ENCODE data around the gene RUNX2. TPM values are rescaled to one million over a fixed set of nuclear protein-coding genes. Genes with fewer than 3 reads are reported as not detected.

Gene RUNX2
- total RNA-seq, 1 donor from 2014 or later, result 0.52 TPM

- H3K4me3 ChIP-seq (ENCODE audit: low read length in 3 of 3), result no peak overlapping the region
- H3K27ac ChIP-seq (ENCODE audit: low read depth, low read length), result no peak overlapping the region
- H3K4me1 ChIP-seq (ENCODE audit: control insufficient read depth in 3 of 3, insufficient read depth in 3 of 3, low read length in 3 of 3), result no peaks in the 10 kb centered on the region
- no peaks in the 10 kb centered on the region for H3K27me3 ChIP-seq (ENCODE audit: control insufficient read depth in 3 of 3, insufficient read depth in 3 of 3, low read length in 3 of 3)
- H3K36me3 ChIP-seq (ENCODE audit: control insufficient read depth in 3 of 3, insufficient read depth in 3 of 3, low read length in 3 of 3), result no peaks in the 10 kb centered on the region
- no peak overlapping the region for H3K9ac ChIP-seq (ENCODE audit: low read depth in 1 of 3, low read length in 3 of 3)
- H3K9me3 ChIP-seq (ENCODE audit: control insufficient read depth in 3 of 3, low read length in 3 of 3), result no peaks in the 10 kb centered on the region
Observed at GRCh38 chr6:45388328-45388727, 60.2 kb downstream of the RUNX2 start.

GRCh38 chr6:45394586-45395095 lies 66.5 kb downstream of the RUNX2 start:
- no peaks in the 10 kb centered on the region for H3K27me3 ChIP-seq (ENCODE audit: control insufficient read depth in 3 of 3, insufficient read depth in 3 of 3, low read length in 3 of 3)

GRCh38 chr6:45398075-45398813 lies 70.1 kb downstream of the RUNX2 start:
- no peaks in the 10 kb centered on the region for H3K4me1 ChIP-seq (ENCODE audit: control insufficient read depth in 3 of 3, insufficient read depth in 3 of 3, low read length in 3 of 3)
- no peaks in the 10 kb centered on the region for H3K36me3 ChIP-seq (ENCODE audit: control insufficient read depth in 3 of 3, insufficient read depth in 3 of 3, low read length in 3 of 3)
- no peak overlapping the region for H3K4me3 ChIP-seq (ENCODE audit: low read length in 3 of 3)
- no peak overlapping the region for H3K27ac ChIP-seq (ENCODE audit: low read depth, low read length)
- no peak overlapping the region for H3K9ac ChIP-seq (ENCODE audit: low read depth in 1 of 3, low read length in 3 of 3)
- H3K27me3 ChIP-seq (ENCODE audit: control insufficient read depth in 3 of 3, insufficient read depth in 3 of 3, low read length in 3 of 3), result no peaks in the 10 kb centered on the region
- H3K9me3 ChIP-seq (ENCODE audit: control insufficient read depth in 3 of 3, low read length in 3 of 3), result no peaks in the 10 kb centered on the region

More at GRCh38 chr6:45394586-45395095, 66.5 kb downstream of the RUNX2 start:
- H3K27ac ChIP-seq (ENCODE audit: low read depth, low read length), result no peak overlapping the region
- H3K36me3 ChIP-seq (ENCODE audit: control insufficient read depth in 3 of 3, insufficient read depth in 3 of 3, low read length in 3 of 3), result no peaks in the 10 kb centered on the region
- no peaks in the 10 kb centered on the region for H3K9me3 ChIP-seq (ENCODE audit: control insufficient read depth in 3 of 3, low read length in 3 of 3)
- no peak overlapping the region for H3K9ac ChIP-seq (ENCODE audit: low read depth in 1 of 3, low read length in 3 of 3)
- H3K4me3 ChIP-seq (ENCODE audit: low read length in 3 of 3), result no peak overlapping the region
- H3K4me1 ChIP-seq (ENCODE audit: control insufficient read depth in 3 of 3, insufficient read depth in 3 of 3, low read length in 3 of 3), result no peaks in the 10 kb centered on the region

- no peak overlapping the region for H3K27ac ChIP-seq (ENCODE audit: low read depth, low read length)
- no peaks in the 10 kb centered on the region for H3K36me3 ChIP-seq (ENCODE audit: control insufficient read depth in 3 of 3, insufficient read depth in 3 of 3, low read length in 3 of 3)
- no peaks in the 10 kb centered on the region for H3K27me3 ChIP-seq (ENCODE audit: control insufficient read depth in 3 of 3, insufficient read depth in 3 of 3, low read length in 3 of 3)
- H3K4me1 ChIP-seq (ENCODE audit: control insufficient read depth in 3 of 3, insufficient read depth in 3 of 3, low read length in 3 of 3), result no peaks in the 10 kb centered on the region
- H3K4me3 ChIP-seq (ENCODE audit: low read length in 3 of 3), result no peak overlapping the region
- H3K9ac ChIP-seq (ENCODE audit: low read depth in 1 of 3, low read length in 3 of 3), result no peak overlapping the region
- H3K9me3 ChIP-seq (ENCODE audit: control insufficient read depth in 3 of 3, low read length in 3 of 3), result no peaks in the 10 kb centered on the region
Observed at GRCh38 chr6:45400021-45400420, 71.9 kb downstream of the RUNX2 start.

GRCh38 chr6:45411959-45412358 lies 83.8 kb downstream of the RUNX2 start:
- H3K27ac ChIP-seq (ENCODE audit: low read depth, low read length), result no peak overlapping the region
- H3K4me1 ChIP-seq (ENCODE audit: control insufficient read depth in 3 of 3, insufficient read depth in 3 of 3, low read length in 3 of 3), result no peaks in the 10 kb centered on the region
- no peaks in the 10 kb centered on the region for H3K9me3 ChIP-seq (ENCODE audit: control insufficient read depth in 3 of 3, low read length in 3 of 3)
- no peak overlapping the region for H3K4me3 ChIP-seq (ENCODE audit: low read length in 3 of 3)
- peaks cover 6 to 15% (median 10%) of the 10 kb centered on the region in 3 donors for H3K27me3 ChIP-seq (ENCODE audit: control insufficient read depth in 3 of 3, insufficient read depth in 3 of 3, low read length in 3 of 3)
- H3K9ac ChIP-seq (ENCODE audit: low read depth in 1 of 3, low read length in 3 of 3), result no peak overlapping the region
- H3K36me3 ChIP-seq (ENCODE audit: control insufficient read depth in 3 of 3, insufficient read depth in 3 of 3, low read length in 3 of 3), result no peaks in the 10 kb centered on the region

- Histone ChIP-seq H3K27me3 (ENCODE audit: control insufficient read depth in 3 of 3, insufficient read depth in 3 of 3, low read length in 3 of 3) (peaks cover 25 to 29% (median 25%) of the 10 kb centered on the region in 3 donors), H3K9me3 (ENCODE audit: control insufficient read depth in 3 of 3, low read length in 3 of 3) (no peaks in the 10 kb centered on the region), H3K27ac (ENCODE audit: low read depth, low read length) (no peak overlapping the region), H3K9ac (ENCODE audit: low read depth in 1 of 3, low read length in 3 of 3) (no peak overlapping the region), H3K4me3 (ENCODE audit: low read length in 3 of 3) (no peak overlapping the region), H3K4me1 (ENCODE audit: control insufficient read depth in 3 of 3, insufficient read depth in 3 of 3, low read length in 3 of 3) (peaks cover 2 to 11% (median 10%) of the 10 kb centered on the region in 3 donors), H3K36me3 (ENCODE audit: control insufficient read depth in 3 of 3, insufficient read depth in 3 of 3, low read length in 3 of 3) (no peaks in the 10 kb centered on the region)
Observed at GRCh38 chr6:45415315-45415714, 87.2 kb downstream of the RUNX2 start.

- peaks cover 6 to 17% (median 16%) of the 10 kb centered on the region in 3 donors for H3K4me1 ChIP-seq (ENCODE audit: control insufficient read depth in 3 of 3, insufficient read depth in 3 of 3, low read length in 3 of 3)
- no peaks in the 10 kb centered on the region for H3K36me3 ChIP-seq (ENCODE audit: control insufficient read depth in 3 of 3, insufficient read depth in 3 of 3, low read length in 3 of 3)
- H3K27me3 ChIP-seq (ENCODE audit: control insufficient read depth in 3 of 3, insufficient read depth in 3 of 3, low read length in 3 of 3), result peaks cover 31 to 36% (median 31%) of the 10 kb centered on the region in 3 donors
- no peak overlapping the region for H3K4me3 ChIP-seq (ENCODE audit: low read length in 3 of 3)
- H3K9ac ChIP-seq (ENCODE audit: low read depth in 1 of 3, low read length in 3 of 3), result no peak overlapping the region
- H3K27ac ChIP-seq (ENCODE audit: low read depth, low read length), result no peak overlapping the region
- H3K9me3 ChIP-seq (ENCODE audit: control insufficient read depth in 3 of 3, low read length in 3 of 3), result no peaks in the 10 kb centered on the region
Observed at GRCh38 chr6:45415788-45416518, 87.8 kb downstream of the RUNX2 start.

- Histone ChIP-seq H3K27me3 (ENCODE audit: control insufficient read depth in 3 of 3, insufficient read depth in 3 of 3, low read length in 3 of 3) (peaks cover 36 to 43% (median 36%) of the 10 kb centered on the region in 3 donors), H3K4me1 (ENCODE audit: control insufficient read depth in 3 of 3, insufficient read depth in 3 of 3, low read length in 3 of 3) (peaks cover 11 to 23% (median 20%) of the 10 kb centered on the region in 3 donors), H3K27ac (ENCODE audit: low read depth, low read length) (no peak overlapping the region)
Observed at GRCh38 chr6:45416700-45417099, 88.6 kb downstream of the RUNX2 start.

GRCh38 chr6:45417436-45417835 lies 89.3 kb downstream of the RUNX2 start:
- Histone ChIP-seq H3K9ac (ENCODE audit: low read depth in 1 of 3, low read length in 3 of 3) (no peak overlapping the region), H3K27me3 (ENCODE audit: control insufficient read depth in 3 of 3, insufficient read depth in 3 of 3, low read length in 3 of 3) (peaks cover 40 to 43% (median 41%) of the 10 kb centered on the region in 3 donors), H3K36me3 (ENCODE audit: control insufficient read depth in 3 of 3, insufficient read depth in 3 of 3, low read length in 3 of 3) (no peaks in the 10 kb centered on the region), H3K4me1 (ENCODE audit: control insufficient read depth in 3 of 3, insufficient read depth in 3 of 3, low read length in 3 of 3) (peaks cover 16 to 25% (median 24%) of the 10 kb centered on the region in 3 donors), H3K9me3 (ENCODE audit: control insufficient read depth in 3 of 3, low read length in 3 of 3) (no peaks in the 10 kb centered on the region), H3K4me3 (ENCODE audit: low read length in 3 of 3) (no peak overlapping the region), H3K27ac (ENCODE audit: low read depth, low read length) (no peak overlapping the region)

More at GRCh38 chr6:45416700-45417099, 88.6 kb downstream of the RUNX2 start:
- no peaks in the 10 kb centered on the region for H3K36me3 ChIP-seq (ENCODE audit: control insufficient read depth in 3 of 3, insufficient read depth in 3 of 3, low read length in 3 of 3)
- no peak overlapping the region for H3K9ac ChIP-seq (ENCODE audit: low read depth in 1 of 3, low read length in 3 of 3)
- no peaks in the 10 kb centered on the region for H3K9me3 ChIP-seq (ENCODE audit: control insufficient read depth in 3 of 3, low read length in 3 of 3)
- H3K4me3 ChIP-seq (ENCODE audit: low read length in 3 of 3), result no peak overlapping the region

Measured in skeletal muscle tissue (tissue), 4 donors.